A673 (cell line): ENCODE measurements around the gene PTCH2.

Experiments
- CTCF ChIP-seq: fragments of 300-800, 200-600 bp; sonication (generic); conservative IDR thresholded peaks from 2 replicates; pipeline ENCODE4 v1.5.1; 2017; ENCODE audit warnings: low read depth, mild to moderate bottlenecking, antibody characterized with exemption, low read length, moderate library complexity, mixed read lengths
- EZH2 ChIP-seq: fragments of 200-600 bp; sonication (generic); IDR thresholded peaks from 2 replicates; pipeline ENCODE4 v1.6.1; 2017; ENCODE audit warnings: borderline replicate concordance, low read depth, mild to moderate bottlenecking, mixed read lengths, antibody characterized with exemption, low read length; ENCODE audit not compliant: poor library complexity, severe bottlenecking

- TF ChIP-seq CTCF = no peak
- no peak for TF ChIP-seq EZH2
Measured at GRCh38 chr1:44802306-44803061, 40.6 kb downstream of the PTCH2 start.
